HG02763 (cell line): ENCODE measurements around the gene BATF2.
"Not testable (repeated sequence)": the region's sequence is repeated elsewhere in the genome, so short reads cannot be mapped to it uniquely, and the experiment has no call there.

ENCODE experiments used
- ATAC-seq: cut with Tn5 transposase; IDR thresholded peaks from one replicate; pipeline ENCODE4 v1.9.1; 2021; ENCODE audit warnings: mild to moderate bottlenecking, moderate library complexity; ENCODE audit not compliant: unreplicated experiment

The BATF2 gene

GRCh38 chr11:64996710-64997380 is at the start of gene BATF2:
Gene BATF2, minus strand, starts transcription at chr11:64996971. Its CDS starts 57 bp downstream, at chr11:64996914.
- ATAC-seq: no peak

GRCh38 chr11:65045728-65046127 is 49.0 kb upstream of the BATF2 start:
- no peak for ATAC-seq

GRCh38 chr11:65045061-65045460 is 48.3 kb upstream of the BATF2 start:
- no peak for ATAC-seq

GRCh38 chr11:65043881-65044501 is 47.2 kb upstream of the BATF2 start:
- ATAC-seq: no peak

GRCh38 chr11:65042891-65043290 is 46.1 kb upstream of the BATF2 start:
- ATAC-seq: no peak

- peak; percentile 81 for ATAC-seq
These were observed 44.3 kb upstream of the BATF2 start, which contains the start of gene SAC3D1 for GRCh38 chr11:65040847-65041622. Gene SAC3D1, plus strand, starts transcription at chr11:65041210. Its CDS starts 83 bp downstream, at chr11:65041293.

- ATAC-seq: no peak
These were observed 43.7 kb upstream of the BATF2 start for GRCh38 chr11:65040520-65040846.

- no peak for ATAC-seq
These were observed 40.2 kb upstream of the BATF2 start for GRCh38 chr11:65036931-65037330.

GRCh38 chr11:65035579-65035978 is 38.8 kb upstream of the BATF2 start:
- no peak for ATAC-seq

- no peak for ATAC-seq
These were observed 37.7 kb upstream of the BATF2 start for GRCh38 chr11:65034423-65034822.

GRCh38 chr11:65032216-65032615 is 35.4 kb upstream of the BATF2 start:
- ATAC-seq: no peak

GRCh38 chr11:65027213-65028067 is 30.7 kb upstream of the BATF2 start, which contains the start of gene SNX15:
Gene SNX15, plus strand, starts transcription at chr11:65027439. Its CDS starts 99 bp downstream, at chr11:65027538.
- ATAC-seq: peak; percentile 83

GRCh38 chr11:65026810-65027209 is 30.0 kb upstream of the BATF2 start:
- ATAC-seq: no peak

GRCh38 chr11:65023502-65023901 is 26.7 kb upstream of the BATF2 start:
- not testable (repeated sequence) for ATAC-seq

- ATAC-seq: no peak
These were observed 24.7 kb upstream of the BATF2 start for GRCh38 chr11:65021509-65021908.

- no peak for ATAC-seq
These were observed 24.2 kb upstream of the BATF2 start for GRCh38 chr11:65021003-65021402.

- no peak for ATAC-seq
These were observed 23.1 kb upstream of the BATF2 start for GRCh38 chr11:65019824-65020223.

GRCh38 chr11:65017937-65018336 is 21.2 kb upstream of the BATF2 start:
- ATAC-seq: no peak

- no peak for ATAC-seq
These were observed 19.9 kb upstream of the BATF2 start for GRCh38 chr11:65016705-65017104.

- ATAC-seq: peak; percentile 3
These were observed 18.0 kb upstream of the BATF2 start for GRCh38 chr11:65014726-65015227.
